Fibroblast of the aortic adventitia (primary cell): ENCODE measurements around the gene LRRC39. TPM values are rescaled to one million over a fixed set of nuclear protein-coding genes. Genes with fewer than 3 reads are reported as not detected.

Experiments
- DNase-seq: peaks from one replicate; pipeline ENCODE4 v3.0.0-alpha.2; 2010; ENCODE audit warnings: low read depth
- H3K4me3 ChIP-seq: 2 replicates; pipeline ENCODE4 v1.5.1; 2011; ENCODE audit warnings: low read depth, mild to moderate bottlenecking, control low read depth, low read length, moderate library complexity
- total RNA-seq: library from RNA; depleted of rRNA; stranded (reverse); fragments of >200 nt; gene quantifications from 2 replicates; pipeline ENCODE4 v1.2.3, GENCODE V29; 2012; ENCODE audit warnings: low replicate concordance
- TF ChIP-seq, protein P1 (sequence below): IDR thresholded peaks from 2 replicates; pipeline ENCODE4 v1.5.1; 2011; ENCODE audit warnings: mild to moderate bottlenecking, low read length, control low read depth, inconsistent platforms; ENCODE audit not compliant: insufficient read depth

Gene LRRC39
- total RNA-seq, 1 donor, result 0.36 TPM

- TF ChIP-seq, protein P1, sequence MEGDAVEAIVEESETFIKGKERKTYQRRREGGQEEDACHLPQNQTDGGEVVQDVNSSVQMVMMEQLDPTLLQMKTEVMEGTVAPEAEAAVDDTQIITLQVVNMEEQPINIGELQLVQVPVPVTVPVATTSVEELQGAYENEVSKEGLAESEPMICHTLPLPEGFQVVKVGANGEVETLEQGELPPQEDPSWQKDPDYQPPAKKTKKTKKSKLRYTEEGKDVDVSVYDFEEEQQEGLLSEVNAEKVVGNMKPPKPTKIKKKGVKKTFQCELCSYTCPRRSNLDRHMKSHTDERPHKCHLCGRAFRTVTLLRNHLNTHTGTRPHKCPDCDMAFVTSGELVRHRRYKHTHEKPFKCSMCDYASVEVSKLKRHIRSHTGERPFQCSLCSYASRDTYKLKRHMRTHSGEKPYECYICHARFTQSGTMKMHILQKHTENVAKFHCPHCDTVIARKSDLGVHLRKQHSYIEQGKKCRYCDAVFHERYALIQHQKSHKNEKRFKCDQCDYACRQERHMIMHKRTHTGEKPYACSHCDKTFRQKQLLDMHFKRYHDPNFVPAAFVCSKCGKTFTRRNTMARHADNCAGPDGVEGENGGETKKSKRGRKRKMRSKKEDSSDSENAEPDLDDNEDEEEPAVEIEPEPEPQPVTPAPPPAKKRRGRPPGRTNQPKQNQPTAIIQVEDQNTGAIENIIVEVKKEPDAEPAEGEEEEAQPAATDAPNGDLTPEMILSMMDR, result no peak
- H3K4me3 ChIP-seq, result no peak overlapping the region
- DNase-seq, result no peak
These were observed 26.4 kb downstream of the LRRC39 start for GRCh38 chr1:100151679-100152078.

DNA sequence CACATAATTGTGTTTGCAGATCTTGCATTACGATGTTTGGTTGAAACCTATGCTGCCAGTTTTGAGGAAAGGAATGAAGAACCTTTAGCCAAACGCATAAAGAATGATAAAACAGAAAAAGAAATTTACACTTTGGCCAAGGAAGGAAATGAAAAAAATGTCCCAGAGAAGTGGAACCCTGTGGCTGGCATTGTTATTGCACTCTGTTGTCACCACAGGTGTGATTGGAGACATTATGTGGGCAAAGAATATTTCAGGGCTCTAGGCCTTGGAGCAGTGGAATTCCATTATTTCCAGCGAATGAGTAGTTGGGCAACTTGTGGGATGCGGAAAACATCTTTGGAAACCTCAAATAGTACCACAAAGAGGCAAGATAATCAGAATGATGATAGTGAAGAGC lies 30.2 kb downstream of the LRRC39 start:
- H3K4me3 ChIP-seq, result no peak overlapping the region
- DNase-seq, result no peak
- TF ChIP-seq, protein P1, result no peak

DNA sequence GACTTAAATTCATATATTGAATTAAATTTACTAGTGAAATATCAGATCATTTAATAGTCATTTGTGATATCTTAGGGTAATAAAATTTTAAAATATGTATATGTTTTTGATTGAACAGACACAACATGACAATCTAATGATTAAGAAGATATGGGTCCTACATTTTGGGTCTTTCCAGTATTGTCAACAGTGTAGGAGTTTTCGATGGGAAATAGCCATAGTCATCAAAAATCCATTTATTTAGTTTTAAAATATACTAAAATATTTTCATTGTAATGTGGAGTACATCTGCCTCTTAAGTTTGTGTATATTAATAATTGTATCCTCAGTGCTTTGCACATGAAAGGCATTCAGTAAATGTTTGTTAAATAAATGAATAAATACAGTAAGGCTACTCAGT lies 31.1 kb downstream of the LRRC39 start:
- no peak overlapping the region for H3K4me3 ChIP-seq
- TF ChIP-seq, protein P1, result no peak
- no peak for DNase-seq

GRCh38 chr1:100145116-100145515 lies 32.9 kb downstream of the LRRC39 start:
- no peak for DNase-seq
- no peak overlapping the region for H3K4me3 ChIP-seq
- TF ChIP-seq, protein P1, result no peak

- TF ChIP-seq, protein P1, result no peak
- H3K4me3 ChIP-seq, result no peak overlapping the region
- no peak for DNase-seq
These were observed 35.7 kb downstream of the LRRC39 start for GRCh38 chr1:100142343-100142742.

DNA sequence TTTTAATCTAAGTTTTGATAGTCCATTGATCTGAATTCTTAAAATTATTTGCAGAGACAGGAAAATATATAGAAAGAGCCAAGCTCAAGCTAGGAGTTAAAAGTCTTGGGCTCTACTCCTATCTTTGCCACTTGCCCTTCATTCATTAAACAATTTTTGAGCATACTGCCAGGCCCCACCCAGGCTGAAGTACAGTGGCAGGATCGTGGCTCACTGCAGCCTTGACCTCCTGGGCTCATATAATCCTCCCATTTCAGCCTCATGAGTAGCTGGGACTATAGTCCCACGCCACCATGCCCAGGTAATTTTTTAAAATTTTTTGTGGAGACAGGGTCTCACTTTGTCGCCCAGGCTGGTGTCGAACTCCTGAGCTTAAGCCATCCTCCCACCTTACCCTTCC lies 36.9 kb downstream of the LRRC39 start:
- DNase-seq, result no peak
- TF ChIP-seq, protein P1, result no peak
- H3K4me3 ChIP-seq, result no peak overlapping the region

GRCh38 chr1:100137602-100138001 lies 40.5 kb downstream of the LRRC39 start:
- TF ChIP-seq, protein P1, result no peak
- H3K4me3 ChIP-seq, result no peak overlapping the region
- no peak for DNase-seq
